AG10803 (cell line): ENCODE results near the gene SLC30A3.
A peak's percentile ranks its signal among the peaks of the same experiment; 100 is the strongest.

ENCODE experiments used
- DNase-seq: peaks from one replicate; pipeline ENCODE4 v3.0.0; 2010; ENCODE audit warnings: low read depth
- H3K4me3 ChIP-seq: 2 replicates; pipeline ENCODE4 v1.5.1; 2011; ENCODE audit warnings: mild to moderate bottlenecking, low read length, control low read depth
- TF ChIP-seq, protein P1 (sequence below): conservative IDR thresholded peaks from 2 replicates; pipeline ENCODE4 v1.5.1; 2011; ENCODE audit warnings: mild to moderate bottlenecking, low read length, control low read depth, inconsistent platforms

SLC30A3 gene

DNA sequence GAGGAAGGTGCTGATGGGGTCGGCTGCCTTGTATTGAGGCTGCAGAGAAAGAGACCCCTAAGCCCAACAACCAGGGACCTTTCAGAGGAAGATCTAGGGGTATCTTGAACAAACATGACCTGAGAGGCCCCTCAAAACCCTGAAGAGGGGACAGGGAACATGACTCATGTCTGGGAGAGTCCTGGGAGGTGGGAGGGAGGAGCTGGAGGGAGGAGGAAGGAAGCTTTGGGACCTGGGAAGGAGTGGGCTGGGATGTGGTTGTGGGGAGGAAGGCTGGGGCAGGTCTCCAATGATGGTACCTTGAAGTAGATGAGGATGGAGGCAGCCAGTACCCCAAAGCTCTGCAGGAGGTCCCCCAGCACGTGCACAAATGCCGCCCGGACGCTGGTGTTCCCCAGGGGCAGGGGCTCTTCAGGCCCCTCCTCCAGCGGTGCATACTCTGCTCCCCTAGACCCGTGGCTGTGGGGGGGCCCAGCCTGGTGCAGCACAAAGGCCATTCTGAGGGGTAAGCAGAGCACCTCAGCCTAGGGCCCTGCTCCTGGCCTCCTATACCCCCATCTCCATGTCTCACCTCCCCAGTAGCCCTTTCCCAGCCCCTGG, 5.9 kb downstream of the SLC30A3 start:
- H3K4me3 ChIP-seq = no peak overlapping the region
- TF ChIP-seq, protein P1, sequence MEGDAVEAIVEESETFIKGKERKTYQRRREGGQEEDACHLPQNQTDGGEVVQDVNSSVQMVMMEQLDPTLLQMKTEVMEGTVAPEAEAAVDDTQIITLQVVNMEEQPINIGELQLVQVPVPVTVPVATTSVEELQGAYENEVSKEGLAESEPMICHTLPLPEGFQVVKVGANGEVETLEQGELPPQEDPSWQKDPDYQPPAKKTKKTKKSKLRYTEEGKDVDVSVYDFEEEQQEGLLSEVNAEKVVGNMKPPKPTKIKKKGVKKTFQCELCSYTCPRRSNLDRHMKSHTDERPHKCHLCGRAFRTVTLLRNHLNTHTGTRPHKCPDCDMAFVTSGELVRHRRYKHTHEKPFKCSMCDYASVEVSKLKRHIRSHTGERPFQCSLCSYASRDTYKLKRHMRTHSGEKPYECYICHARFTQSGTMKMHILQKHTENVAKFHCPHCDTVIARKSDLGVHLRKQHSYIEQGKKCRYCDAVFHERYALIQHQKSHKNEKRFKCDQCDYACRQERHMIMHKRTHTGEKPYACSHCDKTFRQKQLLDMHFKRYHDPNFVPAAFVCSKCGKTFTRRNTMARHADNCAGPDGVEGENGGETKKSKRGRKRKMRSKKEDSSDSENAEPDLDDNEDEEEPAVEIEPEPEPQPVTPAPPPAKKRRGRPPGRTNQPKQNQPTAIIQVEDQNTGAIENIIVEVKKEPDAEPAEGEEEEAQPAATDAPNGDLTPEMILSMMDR = no peak
- no peak for DNase-seq

DNA sequence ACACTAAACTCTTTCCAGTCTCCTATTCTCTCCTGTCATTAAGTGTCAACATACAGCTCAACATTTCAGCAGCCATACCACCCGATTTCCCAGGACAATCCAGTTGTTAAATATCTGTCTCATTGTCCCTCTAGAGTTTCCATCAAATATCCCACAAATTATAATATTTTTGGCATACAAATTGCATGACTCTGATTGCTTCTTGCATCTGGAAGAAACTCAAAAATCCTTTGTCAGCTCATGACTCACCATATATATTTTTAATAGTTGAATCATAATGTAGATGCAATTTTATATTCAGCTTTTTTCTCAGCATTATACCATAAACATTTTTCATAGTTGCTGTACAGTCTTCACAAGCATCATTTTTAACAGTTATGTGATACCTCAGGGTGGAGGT, 7.2 kb downstream of the SLC30A3 start:
- peak; percentile 42 for DNase-seq
- TF ChIP-seq, protein P1 = no peak
- H3K4me3 ChIP-seq = no peak overlapping the region

DNA sequence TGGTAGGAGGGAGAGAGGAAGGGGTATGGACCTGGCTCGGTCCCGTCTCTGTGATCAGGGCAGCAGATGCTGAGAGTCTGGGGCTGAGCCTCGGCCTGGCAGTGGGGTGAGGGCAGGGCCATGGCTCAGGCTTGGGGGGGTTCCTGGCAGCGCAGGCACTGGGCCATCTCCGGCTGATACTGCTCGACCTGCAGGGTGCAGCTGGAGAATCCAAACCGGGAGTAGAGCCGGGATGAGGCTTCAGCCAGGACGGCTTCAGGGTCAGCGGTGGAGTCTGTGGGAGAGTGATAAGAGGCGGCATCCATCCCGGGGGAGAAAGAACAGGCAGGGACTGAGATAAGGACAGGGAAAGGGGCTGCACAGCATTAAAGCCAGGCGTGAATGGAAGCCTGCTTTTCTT, 7.7 kb downstream of the SLC30A3 start:
- no peak for DNase-seq
- H3K4me3 ChIP-seq = no peak overlapping the region
- TF ChIP-seq, protein P1 = no peak

DNA sequence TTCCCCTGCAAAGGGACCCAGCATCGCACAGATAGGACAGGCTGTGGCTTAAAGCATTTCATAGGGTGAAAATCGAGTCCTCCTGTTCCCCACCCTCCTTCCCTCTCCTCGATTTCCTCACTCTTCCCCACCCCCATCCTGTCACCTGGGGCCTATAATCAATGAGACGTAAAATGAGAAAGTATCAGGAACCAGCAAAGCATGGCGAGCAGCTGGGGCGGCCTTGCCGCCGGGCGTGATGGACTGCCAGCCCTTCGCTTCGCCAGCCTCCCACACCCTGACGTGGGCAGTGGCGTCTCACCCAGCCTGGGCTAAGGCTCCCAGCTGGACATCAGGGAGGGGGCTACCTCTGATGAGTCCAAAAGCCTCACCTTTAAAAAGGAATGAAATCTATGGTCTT, 11.1 kb downstream of the SLC30A3 start:
- TF ChIP-seq, protein P1 = no peak
- H3K4me3 ChIP-seq = no peak overlapping the region
- no peak for DNase-seq

DNA sequence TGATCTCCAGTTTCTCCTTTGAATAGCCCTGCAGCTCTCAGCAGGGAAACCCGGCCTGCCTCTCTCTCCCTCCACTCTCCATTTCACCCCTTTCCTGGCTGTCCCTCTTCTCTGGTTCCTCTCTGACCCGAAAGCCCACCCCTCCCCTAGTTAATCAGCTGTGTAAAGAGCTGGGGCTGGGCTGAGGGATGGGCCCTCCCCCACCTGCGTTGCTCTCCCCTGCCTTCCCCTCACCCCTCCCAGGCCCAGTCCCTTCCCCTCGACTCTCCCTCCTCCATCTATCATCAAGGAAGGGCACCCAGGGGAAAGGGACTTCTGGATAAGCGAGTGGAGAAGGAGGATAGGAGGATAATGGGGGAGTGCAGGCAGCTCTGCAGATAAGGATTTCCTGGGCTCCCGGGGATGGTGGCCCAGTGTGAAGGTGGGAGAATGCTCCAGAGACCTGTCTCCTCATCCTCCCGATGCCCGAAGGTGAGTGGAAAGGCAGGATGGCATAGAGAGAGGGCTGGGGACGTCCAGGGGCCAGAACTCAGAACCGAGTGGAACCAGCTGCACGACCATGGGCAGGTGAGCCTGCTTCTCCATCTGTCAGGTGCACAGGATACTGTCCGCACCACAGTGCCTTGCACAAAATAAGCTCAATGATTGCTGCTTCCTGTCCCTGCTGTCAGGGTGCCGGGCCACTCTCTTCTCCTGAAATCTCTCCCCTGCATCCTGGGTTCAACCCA, 12.0 kb downstream of the SLC30A3 start:
- DNase-seq = no peak
- TF ChIP-seq, protein P1 = no peak
- H3K4me3 ChIP-seq = no peak overlapping the region

DNA sequence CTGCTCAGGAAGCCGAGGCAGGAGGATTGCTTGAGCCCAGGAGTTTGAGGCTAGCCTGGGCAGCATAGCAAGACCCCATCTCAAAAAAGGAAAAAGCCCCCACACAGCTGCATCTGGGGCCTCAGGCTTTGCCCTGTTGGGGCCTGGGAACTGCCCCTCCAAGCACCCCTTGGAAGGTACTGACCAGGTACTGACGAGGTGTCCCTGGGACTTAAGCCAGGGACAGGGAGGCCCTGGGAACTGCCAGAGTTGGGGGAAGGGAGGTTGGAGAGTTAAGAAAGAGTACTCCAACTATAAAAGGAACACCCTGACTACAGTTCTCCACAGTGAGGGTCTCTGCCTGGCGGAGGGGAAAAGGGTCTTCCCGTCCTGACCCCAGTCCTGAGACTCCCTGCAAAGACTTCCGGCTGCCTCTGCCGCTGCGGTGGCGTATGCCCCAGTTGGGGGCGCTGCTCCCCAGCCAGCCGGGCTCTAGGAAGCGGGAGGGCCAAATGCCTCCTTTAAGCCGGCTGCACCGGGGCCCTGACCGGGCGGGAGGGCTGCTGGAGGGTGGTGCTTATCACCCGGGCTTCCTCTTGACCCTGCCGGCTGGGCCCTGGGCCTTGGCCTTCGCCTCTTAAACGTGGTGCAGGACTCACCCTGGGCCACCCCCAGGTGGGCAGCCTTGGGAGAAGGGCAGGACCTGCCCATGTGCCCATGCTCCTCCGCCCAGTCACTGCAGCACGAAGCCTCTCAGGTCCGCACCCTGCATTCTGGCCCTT, 12.8 kb downstream of the SLC30A3 start:
- no peak overlapping the region for H3K4me3 ChIP-seq
- DNase-seq = peak; percentile 22
- TF ChIP-seq, protein P1 = peak; percentile 59
